T-helper 9 cell (primary cell): ENCODE results near the gene ZNF543.
"Not testable (repeated sequence)": the region's sequence is repeated elsewhere in the genome, so short reads cannot be mapped to it uniquely, and the experiment has no call there.

ENCODE experiments used
- DNase-seq: peaks from one replicate; pipeline ENCODE4 v3.0.0-alpha.2; 2020

The ZNF543 gene

GRCh38 chr19:57321751-57322150 is 1.5 kb downstream of the ZNF543 start:
- no peak for DNase-seq

GRCh38 chr19:57324992-57325391 is 4.7 kb downstream of the ZNF543 start:
- no peak for DNase-seq

GRCh38 chr19:57327993-57328392 is 7.7 kb downstream of the ZNF543 start:
- no peak for DNase-seq

- DNase-seq = no peak
Measured at GRCh38 chr19:57334191-57334590, 13.9 kb downstream of the ZNF543 start.

- no peak for DNase-seq
Measured at GRCh38 chr19:57338877-57339276, 18.6 kb downstream of the ZNF543 start.

- DNase-seq = no peak
Measured at GRCh38 chr19:57342582-57342981, 22.3 kb downstream of the ZNF543 start.

- no peak for DNase-seq
Measured at GRCh38 chr19:57348136-57348535, 27.9 kb downstream of the ZNF543 start.

GRCh38 chr19:57350877-57351805 is 30.9 kb downstream of the ZNF543 start, which contains the start of gene ZNF304:
Gene ZNF304, plus strand, starts transcription at chr19:57351271. Its CDS starts 394 bp downstream, at chr19:57351665.
- peak; percentile 56 for DNase-seq

GRCh38 chr19:57351867-57352266 is 31.6 kb downstream of the ZNF543 start:
- DNase-seq = no peak

GRCh38 chr19:57355916-57356315 is 35.6 kb downstream of the ZNF543 start:
- DNase-seq = no peak

GRCh38 chr19:57357406-57357805 is 37.1 kb downstream of the ZNF543 start:
- DNase-seq = no peak

GRCh38 chr19:57359300-57359699 is 39.0 kb downstream of the ZNF543 start:
- DNase-seq = no peak

GRCh38 chr19:57362419-57362818 is 42.1 kb downstream of the ZNF543 start:
- DNase-seq = no peak

- DNase-seq = peak; percentile 95
Measured at GRCh38 chr19:57362997-57363687, 42.9 kb downstream of the ZNF543 start, which contains the start of the genes TRAPPC2B and ZNF547. Gene TRAPPC2B, plus strand, starts transcription at chr19:57363551. Its CDS starts 1,283 bp downstream, at chr19:57364834. Gene ZNF547, plus strand, starts transcription at chr19:57363551. Its CDS starts 5,005 bp downstream, at chr19:57368556.

GRCh38 chr19:57363688-57364181 is 43.5 kb downstream of the ZNF543 start:
- DNase-seq = no peak

GRCh38 chr19:57366776-57367175 is 46.5 kb downstream of the ZNF543 start:
- DNase-seq = no peak

GRCh38 chr19:57374179-57374578 is 53.9 kb downstream of the ZNF543 start:
- no peak for DNase-seq

- DNase-seq = not testable (repeated sequence)
Measured at GRCh38 chr19:57374647-57375046, 54.4 kb downstream of the ZNF543 start.

- DNase-seq = no peak
Measured at GRCh38 chr19:57376151-57376550, 55.9 kb downstream of the ZNF543 start.

- DNase-seq = no peak
Measured at GRCh38 chr19:57377498-57378146, 57.4 kb downstream of the ZNF543 start.
